GM12801 (cell line): Measurements from ENCODE around the gene GAD2.

Source experiments
- TF ChIP-seq, protein P1 (sequence below): IDR thresholded peaks from one replicate; pipeline ENCODE4 v1.5.1; 2011; ENCODE audit warnings: control low read depth; ENCODE audit not compliant: insufficient read length; ENCODE audit errors: extremely low read depth

Gene GAD2

DNA sequence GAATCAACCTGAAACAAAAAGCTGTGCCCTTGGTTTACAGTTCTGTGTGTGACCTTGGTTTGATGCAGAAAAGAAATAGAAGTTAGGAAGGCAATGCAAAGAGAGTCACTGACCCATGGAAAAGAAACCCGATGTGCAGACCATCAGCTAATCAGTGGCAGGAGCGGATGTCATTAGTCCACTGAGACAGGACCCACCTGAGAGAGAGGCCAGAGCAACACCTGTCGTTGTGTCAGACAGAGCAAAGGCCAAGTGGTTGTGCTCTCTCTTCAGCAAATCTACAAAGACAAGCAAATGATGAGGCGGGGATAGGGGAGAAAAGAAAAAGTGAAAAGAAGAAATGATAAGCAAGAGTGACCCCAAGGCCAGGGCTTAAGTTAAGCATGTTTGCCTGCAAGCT, 8.7 kb downstream of the GAD2 start:
- TF ChIP-seq, protein P1, sequence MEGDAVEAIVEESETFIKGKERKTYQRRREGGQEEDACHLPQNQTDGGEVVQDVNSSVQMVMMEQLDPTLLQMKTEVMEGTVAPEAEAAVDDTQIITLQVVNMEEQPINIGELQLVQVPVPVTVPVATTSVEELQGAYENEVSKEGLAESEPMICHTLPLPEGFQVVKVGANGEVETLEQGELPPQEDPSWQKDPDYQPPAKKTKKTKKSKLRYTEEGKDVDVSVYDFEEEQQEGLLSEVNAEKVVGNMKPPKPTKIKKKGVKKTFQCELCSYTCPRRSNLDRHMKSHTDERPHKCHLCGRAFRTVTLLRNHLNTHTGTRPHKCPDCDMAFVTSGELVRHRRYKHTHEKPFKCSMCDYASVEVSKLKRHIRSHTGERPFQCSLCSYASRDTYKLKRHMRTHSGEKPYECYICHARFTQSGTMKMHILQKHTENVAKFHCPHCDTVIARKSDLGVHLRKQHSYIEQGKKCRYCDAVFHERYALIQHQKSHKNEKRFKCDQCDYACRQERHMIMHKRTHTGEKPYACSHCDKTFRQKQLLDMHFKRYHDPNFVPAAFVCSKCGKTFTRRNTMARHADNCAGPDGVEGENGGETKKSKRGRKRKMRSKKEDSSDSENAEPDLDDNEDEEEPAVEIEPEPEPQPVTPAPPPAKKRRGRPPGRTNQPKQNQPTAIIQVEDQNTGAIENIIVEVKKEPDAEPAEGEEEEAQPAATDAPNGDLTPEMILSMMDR: no peak

DNA sequence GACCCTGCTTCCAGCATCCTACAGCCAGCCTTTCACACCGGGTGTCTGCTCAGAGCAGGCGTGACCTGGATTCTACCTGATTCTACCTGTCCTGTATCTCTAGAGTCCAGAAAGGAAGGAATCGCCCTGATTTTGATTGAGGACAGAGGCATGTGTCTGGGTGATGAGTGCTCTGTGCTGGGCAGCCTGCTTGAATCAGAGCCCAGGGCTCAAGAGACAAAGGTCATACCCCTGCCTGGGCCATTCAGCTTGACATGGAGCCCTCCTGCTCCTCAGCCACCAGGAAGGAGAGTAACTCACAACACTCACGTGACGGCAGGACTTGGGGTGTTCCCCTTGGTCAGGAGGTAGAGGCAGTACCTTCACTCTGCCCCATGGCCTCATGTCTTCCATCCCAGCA, 11.2 kb downstream of the GAD2 start:
- TF ChIP-seq, protein P1: no peak

DNA sequence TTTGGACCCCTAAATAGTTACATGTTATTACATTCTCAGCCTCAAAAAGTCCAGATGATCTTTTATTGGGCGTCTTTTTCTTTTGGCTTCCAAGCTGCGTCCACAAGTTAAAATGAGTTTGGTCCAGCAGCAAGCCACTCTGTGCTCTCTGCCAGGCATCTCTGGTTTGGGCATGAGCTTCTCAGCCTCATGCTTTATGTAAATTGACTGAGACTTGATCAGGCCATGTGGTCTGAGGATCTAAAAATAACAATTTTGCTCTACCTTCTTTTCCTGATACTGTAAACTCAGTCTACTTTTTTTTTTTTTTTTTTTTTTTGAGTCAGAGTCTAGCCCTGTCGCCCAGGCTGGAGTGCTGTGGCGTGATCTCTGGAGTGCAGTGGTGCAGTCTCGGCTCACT, 15.6 kb downstream of the GAD2 start:
- TF ChIP-seq, protein P1: no peak

DNA sequence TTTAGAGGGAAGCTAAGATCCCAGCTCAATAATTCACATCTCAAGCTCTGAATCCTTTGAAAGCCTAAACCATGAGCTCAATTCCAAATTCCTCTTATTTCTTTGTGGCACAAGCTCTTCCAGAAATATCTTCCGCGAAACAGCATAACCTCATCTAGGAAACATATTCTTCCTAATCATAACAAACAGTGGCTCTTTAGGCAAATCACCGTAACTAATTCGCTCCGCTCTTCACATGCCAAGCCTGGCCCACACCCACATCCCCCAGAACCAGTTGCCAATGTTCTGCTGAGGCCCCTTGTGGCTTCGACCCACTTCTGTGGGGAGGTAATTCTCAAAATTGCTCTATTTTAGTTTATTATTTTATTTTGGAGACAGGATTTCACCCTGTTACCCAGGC, 19.2 kb downstream of the GAD2 start:
- TF ChIP-seq, protein P1: no peak

DNA sequence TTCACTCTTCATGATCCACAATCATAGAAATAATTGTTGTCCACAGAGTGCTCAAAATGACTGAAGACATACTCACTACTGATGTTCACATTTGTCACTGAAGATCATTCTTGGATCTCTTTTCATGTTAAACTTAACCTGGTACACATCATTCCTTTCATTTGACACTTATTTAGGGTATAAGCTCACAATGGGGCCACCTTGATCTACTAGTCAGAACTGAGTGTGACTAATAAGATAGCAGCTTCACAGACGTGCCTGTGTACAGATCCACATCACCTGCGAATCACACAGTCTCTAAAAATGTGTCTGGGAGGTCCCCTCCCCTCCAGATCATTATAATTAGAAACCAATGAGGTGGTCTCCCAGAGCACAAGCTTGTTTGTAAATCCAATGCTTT, 21.8 kb downstream of the GAD2 start:
- TF ChIP-seq, protein P1: no peak

DNA sequence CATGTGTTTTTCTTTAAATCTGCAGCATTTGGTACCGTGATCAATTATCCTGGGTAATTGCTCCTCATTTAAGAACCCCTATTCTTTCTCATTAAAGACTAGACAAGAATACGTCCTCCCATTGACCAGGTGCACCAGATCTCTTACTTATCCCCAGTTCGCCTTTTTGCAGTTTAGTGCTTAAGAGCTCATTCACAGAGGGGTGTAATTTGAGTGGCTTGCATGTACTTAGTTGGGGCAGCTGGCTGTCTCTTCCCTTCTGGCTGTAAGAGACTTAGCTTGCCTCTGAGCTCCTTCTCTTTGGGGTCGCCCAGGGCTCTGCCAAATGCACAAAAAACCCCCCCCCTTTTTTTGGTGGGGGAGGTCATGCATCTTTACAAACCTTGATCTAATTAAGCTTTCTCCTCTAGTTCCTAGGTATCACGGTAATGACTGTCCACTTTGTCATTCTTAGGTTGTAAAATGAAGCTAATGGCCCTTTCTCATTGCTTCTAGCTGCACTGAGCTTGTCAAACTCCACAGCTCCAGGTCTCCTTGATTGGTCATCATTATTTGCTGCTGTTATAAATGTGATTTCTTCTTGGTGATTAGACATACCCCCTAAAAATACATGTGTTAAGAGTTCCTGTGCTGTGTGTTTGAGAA, 26.3 kb downstream of the GAD2 start:
- TF ChIP-seq, protein P1: no peak

DNA sequence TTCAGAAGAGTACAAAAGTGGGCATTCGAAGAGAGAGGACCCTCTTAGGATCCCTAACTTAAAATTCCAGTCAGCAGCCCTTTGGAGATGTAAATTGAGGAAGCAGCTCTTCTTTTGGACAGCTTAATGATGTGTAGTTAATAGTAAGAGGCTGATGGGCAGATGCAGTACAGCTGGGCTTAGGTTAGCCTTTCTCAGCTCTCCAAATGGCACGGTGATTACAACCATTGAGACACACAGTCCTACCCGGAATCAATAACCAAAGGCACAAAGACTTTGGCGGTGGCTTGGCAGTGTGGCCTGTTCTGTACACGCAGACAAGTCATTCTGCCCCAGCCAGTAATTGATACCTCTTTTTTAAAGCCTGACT, 26.8 kb downstream of the GAD2 start:
- TF ChIP-seq, protein P1: no peak
